Heart right ventricle (tissue), 16 donors: ENCODE data around the gene CEP170B. TPM values are rescaled to one million over a fixed set of nuclear protein-coding genes. Genes with fewer than 3 reads are reported as not detected.
A peak's percentile ranks its signal among the peaks of the same experiment; 100 is the strongest.

Source experiments
- ATAC-seq, 8 donors: fragments of 200-7000 bp; cut with Tn5 transposase; one replicate each; pipeline ENCODE4 v1.9.1; 2020; ENCODE audit warnings: mild to moderate bottlenecking in 8 of 8, moderate library complexity in 8 of 8, moderate number of reproducible peaks in 1 of 8
- DNase-seq, 2 donors: peaks; one replicate each; pipeline ENCODE4 v3.0.0-alpha.2; 2020
- H3K27ac ChIP-seq, 10 donors: fragments of 200-600 bp; sonication (generic) in 2 of 10; one replicate each; pipeline versions ENCODE4 v1.5.0 to v1.8.0; 2020 to 2022; ENCODE audit warnings: mild to moderate bottlenecking in 3 of 10
- H3K27me3 ChIP-seq, 7 donors: fragments of 200-600 bp; one replicate each; pipeline ENCODE4 v1.8.0; 2021 to 2022; ENCODE audit warnings: mild to moderate bottlenecking in 2 of 7
- H3K36me3 ChIP-seq, 9 donors: fragments of 200-600 bp; sonication (generic) in 1 of 9; one replicate each; pipeline versions ENCODE4 v1.5.0 to v1.8.0; 2020 to 2022; ENCODE audit warnings: mild to moderate bottlenecking in 2 of 9
- H3K4me1 ChIP-seq, 9 donors: fragments of 200-600 bp; sonication (generic) in 1 of 9; one replicate each; pipeline versions ENCODE4 v1.5.0 to v1.8.0; 2020 to 2022; ENCODE audit warnings: mild to moderate bottlenecking in 4 of 9
- H3K4me3 ChIP-seq, 10 donors: fragments of 200-600 bp; sonication (generic) in 2 of 10; one replicate each; pipeline versions ENCODE4 v1.5.0 to v1.8.0; 2020 to 2022; ENCODE audit warnings: mild to moderate bottlenecking in 7 of 10, moderate library complexity in 2 of 10
- H3K9me3 ChIP-seq, 11 donors: fragments of 200-600 bp in 10 of 11; sonication (generic) in 2 of 11; one replicate each; pipeline versions ENCODE4 v1.5.0 to v1.8.0; 2013 to 2022; ENCODE audit warnings: mild to moderate bottlenecking in 2 of 11, control low read depth in 1 of 11, moderate library complexity in 1 of 11
- CTCF ChIP-seq, 9 donors: fragments of 200-600 bp; sonication (generic) in 2 of 9; IDR thresholded peaks; one replicate each; pipeline versions ENCODE4 v1.5.0 to v1.8.0; 2021 to 2022; ENCODE audit warnings: antibody characterized with exemption in 9 of 9, mild to moderate bottlenecking in 5 of 9, moderate library complexity in 1 of 9
- WGBS, 2 donors: extraction: QIAGEN DNeasy Blood & Tissue Kit; methylation state at CpG; one replicate each; pipeline ENCODE4 v1.1.7; 2013; ENCODE audit warnings: inconsistent platforms in 1 of 2; 5-methylcytosine and 5-hydroxymethylcytosine counted together
- intact Hi-C, 10 donors: fragments of 100-400 bp; cut with DNase I; formaldehyde crosslinking; loops; one replicate each; pipeline versions ENCODE4 v1.11.1 to v1.14.2; 2022
- polyA plus RNA-seq, 2 donors: library from polyadenylated mRNA; stranded (reverse); fragments of 200-250 nt; gene quantifications; one replicate each; pipeline ENCODE4 v1.2.3, GENCODE V29; 2013
- total RNA-seq, 10 donors: library from RNA; stranded (reverse); fragmentation: NEBNext Ultra II Directional in 3 of 10; extraction: Animal tissue kit (Norgen Biotek cat#: 25700) in 3 of 10; gene quantifications; one replicate each; pipeline versions ENCODE4 v1.2.1 to v1.2.4, GENCODE V29; 2021 to 2023
- donor health status: Arrhythmogenic right ventricular cardiomyopathy.
- donor health status: ischemic (EF 13 %, LVEDD 7.1; RV severe dilation, severe dysfunction).
- donor health status: healthy with polysubstance abuse.
- donor health status: DM: no; HTN: yes; CAD: no.
- donor health status: DM: no; HTN: no; CAD: no.
- donor health status: ischemic (EF 25% LVEDD 6.9; RV normal size, moderate dysfunction).
- donor health status: ischemic (EF 25% LVEDD 5.7; RV mildly dilated, moderate dysfunction).
- donor health status: healthy.
- donor health status: DM: yes; HTN: yes; CAD: no.
- donor health status: Ischemic cardiomyopathy.
- donor health status: ischemic (EF 35%, LVEDD 5.7; RV mildly dilated, moderate dysfunction).
- donor health status: nonischemic (EF 11% LVEDD 7.7; RV severe dilation, severe dysfunction).
- donor health status: DM: yes; HTN: yes; CAD: no.
- donor health status: PGD.
- donor health status: ischemic (EF 29% LVEDD 5.4; RV normal size, mild dysfunction).
- donor health status: nonischemic (EF 23%, LVEDD 6.1; RV moderate dilation, normal function).

The CEP170B gene
- total and polyA plus RNA-seq, 12 donors: 6.8 to 13.6 (median 11.8) TPM

GRCh38 chr14:104870368-104871144 is 5.5 kb downstream of the CEP170B start:
- no peak for ATAC-seq
- H3K4me3 ChIP-seq: no peak overlapping the region
- no peak overlapping the region for H3K27ac ChIP-seq
- intact Hi-C loops: no loop called here
- H3K4me1 ChIP-seq: peaks cover 4 to 31% (median 16%) of the 10 kb centered on the region in 9 donors
- peak in 8 of 9 donors; percentile 12 to 37 (median 33) for TF ChIP-seq CTCF (IDR thresholded peaks at IDR 0.05)
- peak in 1 of 2 donors; percentile 34 for DNase-seq
- peaks cover 0 to 23% (median 0%) of the 10 kb centered on the region in 7 donors for H3K27me3 ChIP-seq
- no peaks in the 10 kb centered on the region for H3K9me3 ChIP-seq
- WGBS, 2 donors: 80 to 83% methylated on average over 21 of the region's 21 CpGs
- H3K36me3 ChIP-seq: peaks cover 0 to 7% (median 0%) of the 10 kb centered on the region in 9 donors

- Histone ChIP-seq H3K4me1 (peaks cover 2 to 26% (median 12%) of the 10 kb centered on the region in 9 donors), H3K9me3 (no peaks in the 10 kb centered on the region), H3K36me3 (peaks cover 0 to 7% (median 0%) of the 10 kb centered on the region in 9 donors), H3K27me3 (peaks cover 0 to 16% (median 0%) of the 10 kb centered on the region in 7 donors), H3K4me3 (no peak overlapping the region), H3K27ac (no peak overlapping the region)
- DNase-seq: no peak
- WGBS, 2 donors: 84 to 88% methylated on average over 15 of the region's 15 CpGs
- no peak for TF ChIP-seq CTCF (IDR thresholded peaks at IDR 0.05)
- no peak for ATAC-seq
- intact Hi-C loops: no loop called here
These were observed 6.1 kb downstream of the CEP170B start for GRCh38 chr14:104871145-104871655.

- ATAC-seq (no peak), DNase-seq (peak; percentile 2 to 8)
- Histone ChIP-seq H3K4me1 (peaks cover 0 to 20% (median 6%) of the 10 kb centered on the region in 9 donors), H3K27me3 (peaks cover 0 to 10% (median 0%) of the 10 kb centered on the region in 7 donors), H3K36me3 (peaks cover 0 to 7% (median 0%) of the 10 kb centered on the region in 9 donors), H3K4me3 (no peak overlapping the region), H3K27ac (no peak overlapping the region), H3K9me3 (no peaks in the 10 kb centered on the region)
- 88 to 89% methylated on average over 37 to 43 of the region's 47 CpGs for WGBS, 2 donors
- TF ChIP-seq CTCF (IDR thresholded peaks at IDR 0.05): no peak
- intact Hi-C loops: no loop called here
These were observed 6.8 kb downstream of the CEP170B start for GRCh38 chr14:104871656-104872468.
